ENCODE measurements around the gene DIP2C. TPM values are rescaled to one million over a fixed set of nuclear protein-coding genes. Genes with fewer than 3 reads are reported as not detected.
A peak's percentile ranks its signal among the peaks of the same experiment; 100 is the strongest.
"Not testable (repeated sequence)": the region's sequence is repeated elsewhere in the genome, so short reads cannot be mapped to it uniquely, and the experiment has no call there.

The DIP2C gene
- total and polyA plus RNA-seq, 2 donors from 2014 or later: 6.2 to 22.6 TPM

DNA sequence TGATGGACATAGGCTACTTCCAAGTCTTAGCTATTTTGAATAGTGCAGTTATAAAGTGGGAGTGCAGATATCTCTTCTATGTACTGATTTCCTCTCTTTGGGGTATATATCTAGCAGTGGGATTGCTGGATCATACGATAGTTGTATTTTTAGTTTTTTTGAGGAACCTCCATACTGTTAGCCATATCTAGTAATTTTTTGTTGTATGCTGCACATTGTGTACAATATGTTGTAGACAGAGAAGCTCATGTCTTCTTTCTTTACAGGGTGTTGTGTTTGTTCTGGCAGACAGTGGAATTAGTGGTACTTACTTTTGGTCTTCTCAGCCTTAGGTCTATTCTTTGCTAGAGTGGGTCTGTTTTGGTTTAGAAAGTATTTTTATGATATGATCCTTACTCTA is 13.7 kb upstream of the DIP2C start:
- Histone ChIP-seq H3K4me3 (ENCODE audit: low read length in 3 of 3) (no peak overlapping the region), H3K27me3 (ENCODE audit: control insufficient read depth, insufficient read depth, low read length) (peaks cover 2% of the 10 kb centered on the region), H3K9ac (ENCODE audit: low read length in 3 of 3) (no peak overlapping the region), H3K9me3 (ENCODE audit: control insufficient read depth in 2 of 3, insufficient read depth in 1 of 3, low read length in 3 of 3) (no peaks in the 10 kb centered on the region), H3K4me1 (ENCODE audit: control insufficient read depth in 2 of 3, insufficient read depth in 2 of 3, low read depth in 1 of 3, low read length in 3 of 3) (no peaks in the 10 kb centered on the region), H3K36me3 (ENCODE audit: control insufficient read depth in 2 of 3, insufficient read depth in 3 of 3, low read length in 3 of 3) (no peaks in the 10 kb centered on the region), H3K27ac (ENCODE audit: low read depth in 2 of 2, low read length in 2 of 2) (no peak overlapping the region)
- no peak for FAIRE-seq
- no peak for DNase-seq
- intact Hi-C loops (cut with DNase I): no loop called here
- no peak for TF ChIP-seq CTCF (IDR thresholded peaks at IDR 0.05; ENCODE audit: borderline replicate concordance, extremely low read depth, insufficient read depth)

DNA sequence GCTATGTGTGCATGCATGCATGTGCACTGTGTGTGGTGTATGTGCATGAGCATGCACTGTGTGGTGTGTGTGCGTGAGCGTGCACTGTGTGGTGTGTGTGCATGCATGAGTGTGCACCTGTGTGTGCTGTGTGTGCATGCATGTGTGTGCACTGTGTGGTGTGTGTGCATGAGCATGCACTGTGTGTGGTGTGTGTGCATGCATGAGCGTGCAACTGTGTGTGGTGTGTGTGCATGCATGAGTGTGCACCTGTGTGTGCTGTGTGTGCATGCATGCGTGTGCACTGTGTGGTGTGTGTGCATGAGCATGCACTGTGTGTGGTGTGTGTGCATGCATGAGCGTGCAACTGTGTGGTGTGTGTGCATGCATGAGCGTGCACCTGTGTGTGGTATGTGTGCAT is 10.7 kb upstream of the DIP2C start:
- FAIRE-seq; intact Hi-C loops (cut with DNase I); H3K27me3 ChIP-seq (ENCODE audit: control insufficient read depth, insufficient read depth, low read length); H3K27ac ChIP-seq (ENCODE audit: low read depth in 2 of 2, low read length in 2 of 2); H3K4me1 ChIP-seq (ENCODE audit: control insufficient read depth in 2 of 3, insufficient read depth in 2 of 3, low read depth in 1 of 3, low read length in 3 of 3); H3K9ac ChIP-seq (ENCODE audit: low read length in 3 of 3); H3K36me3 ChIP-seq (ENCODE audit: control insufficient read depth in 2 of 3, insufficient read depth in 3 of 3, low read length in 3 of 3); DNase-seq; H3K9me3 ChIP-seq (ENCODE audit: control insufficient read depth in 2 of 3, insufficient read depth in 1 of 3, low read length in 3 of 3): not testable (repeated sequence)
- H3K4me3 ChIP-seq (ENCODE audit: low read length in 3 of 3): peak overlapping the region in 1 of 3 donors; percentile 6

GRCh38 chr10:697097-697875 is 7.8 kb upstream of the DIP2C start:
- Histone ChIP-seq H3K9ac (ENCODE audit: low read length in 3 of 3) (no peak overlapping the region), H3K36me3 (ENCODE audit: control insufficient read depth in 2 of 3, insufficient read depth in 3 of 3, low read length in 3 of 3) (no peaks in the 10 kb centered on the region), H3K27me3 (ENCODE audit: control insufficient read depth, insufficient read depth, low read length) (peaks cover 2% of the 10 kb centered on the region), H3K27ac (ENCODE audit: low read depth in 2 of 2, low read length in 2 of 2) (no peak overlapping the region), H3K4me1 (ENCODE audit: control insufficient read depth in 2 of 3, insufficient read depth in 2 of 3, low read depth in 1 of 3, low read length in 3 of 3) (peaks cover 0 to 3% (median 0%) of the 10 kb centered on the region in 3 donors), H3K9me3 (ENCODE audit: control insufficient read depth in 2 of 3, insufficient read depth in 1 of 3, low read length in 3 of 3) (no peaks in the 10 kb centered on the region), H3K4me3 (ENCODE audit: low read length in 3 of 3) (no peak overlapping the region)
- intact Hi-C loops (cut with DNase I): no loop called here
- no peak for FAIRE-seq
- DNase-seq: peak in 4 of 5 donors; percentile 51 to 66 (median 60)
- TF ChIP-seq CTCF (IDR thresholded peaks at IDR 0.05; ENCODE audit: borderline replicate concordance, extremely low read depth, insufficient read depth): no peak

DNA sequence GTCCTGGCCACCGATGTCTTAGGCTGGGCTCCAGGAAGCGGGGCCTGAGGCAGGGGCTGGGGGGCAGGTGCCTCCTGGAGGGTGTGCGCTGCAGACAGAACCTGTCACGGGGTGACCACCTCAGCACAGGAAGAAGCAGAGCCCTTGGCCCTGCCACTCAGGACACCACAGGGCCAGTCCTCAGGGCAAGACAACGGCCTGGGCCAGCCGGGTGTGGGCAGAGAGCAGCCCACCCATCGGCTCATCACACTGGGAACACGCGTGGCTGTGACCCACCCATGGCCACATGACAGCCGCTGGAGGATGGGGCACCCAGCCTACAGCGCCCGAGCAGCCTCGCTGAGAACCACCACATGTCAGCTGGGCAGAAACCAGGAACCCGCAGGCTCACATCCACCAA is 5.9 kb upstream of the DIP2C start:
- no peak overlapping the region for H3K9ac ChIP-seq (ENCODE audit: low read length in 3 of 3)
- no peak for DNase-seq
- no peak overlapping the region for H3K27ac ChIP-seq (ENCODE audit: low read depth in 2 of 2, low read length in 2 of 2)
- peaks cover 2% of the 10 kb centered on the region for H3K27me3 ChIP-seq (ENCODE audit: control insufficient read depth, insufficient read depth, low read length)
- H3K4me3 ChIP-seq (ENCODE audit: low read length in 3 of 3): no peak overlapping the region
- FAIRE-seq: no peak
- no peak for TF ChIP-seq CTCF (IDR thresholded peaks at IDR 0.05; ENCODE audit: borderline replicate concordance, extremely low read depth, insufficient read depth)
- no peaks in the 10 kb centered on the region for H3K9me3 ChIP-seq (ENCODE audit: control insufficient read depth in 2 of 3, insufficient read depth in 1 of 3, low read length in 3 of 3)
- H3K36me3 ChIP-seq (ENCODE audit: control insufficient read depth in 2 of 3, insufficient read depth in 3 of 3, low read length in 3 of 3): no peaks in the 10 kb centered on the region
- intact Hi-C loops (cut with DNase I): no loop called here
- H3K4me1 ChIP-seq (ENCODE audit: control insufficient read depth in 2 of 3, insufficient read depth in 2 of 3, low read depth in 1 of 3, low read length in 3 of 3): peaks cover 0 to 3% (median 0%) of the 10 kb centered on the region in 3 donors

All from kidney (tissue), 14 donors.